ENCODE measurements around the gene LPCAT1. TPM values are rescaled to one million over a fixed set of nuclear protein-coding genes. Genes with fewer than 3 reads are reported as not detected.

The LPCAT1 gene
- total and polyA plus RNA-seq, 2 of the 4 experiments (the other 2 are of a cell fraction) = 17.7 to 33.6 TPM

DNA sequence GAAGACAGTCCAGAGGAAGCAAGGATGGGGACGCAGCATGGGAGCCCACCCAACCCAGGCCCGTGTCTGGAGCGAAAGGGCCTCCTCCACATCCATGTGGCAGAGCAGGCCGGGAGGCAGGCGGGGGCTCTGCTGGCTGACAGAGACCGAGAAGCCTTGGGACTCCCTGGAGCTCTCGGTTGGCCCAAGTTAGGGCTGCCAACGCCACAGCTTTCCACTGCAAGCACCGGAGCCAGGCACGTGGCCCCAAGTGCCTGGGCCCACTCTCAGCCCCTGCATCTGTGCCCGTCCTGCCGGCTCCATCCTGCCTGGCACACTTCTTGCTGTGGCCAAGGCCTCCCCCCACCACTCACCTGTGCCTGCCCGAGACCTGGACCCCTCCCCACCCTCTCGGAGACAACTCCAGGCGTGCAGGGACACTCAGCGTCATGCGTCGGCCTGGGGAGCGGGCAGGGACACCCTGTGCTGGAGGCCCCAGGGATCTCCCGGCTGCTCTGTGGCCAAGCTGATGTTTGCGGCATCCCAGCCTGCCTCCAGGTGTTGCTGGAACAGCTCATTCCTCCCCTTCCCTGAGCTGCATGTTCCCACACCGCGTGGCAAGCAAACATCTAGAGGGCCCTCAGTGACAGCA is 110.0 kb downstream of the LPCAT1 start:
- Histone ChIP-seq H3K4me1 (ENCODE audit: control insufficient read depth, insufficient read depth, low read length) (no peaks in the 10 kb centered on the region), H4K91ac (ENCODE audit: insufficient read depth, low read depth, low read length) (no peak overlapping the region), H3K27me3 (ENCODE audit: control insufficient read depth, insufficient read depth, low read length) (peaks cover 13% of the 10 kb centered on the region; the same call in 1 of the 2 replicates), H3K9me1 (ENCODE audit: insufficient read depth, low read length) (no peaks in the 10 kb centered on the region), H2BK20ac (ENCODE audit: low read depth, low read length) (no peak overlapping the region), H3K18ac (ENCODE audit: low read depth, low read length) (no peak overlapping the region), H3K36me3 (ENCODE audit: control insufficient read depth, insufficient read depth, low read length) (no peaks in the 10 kb centered on the region), H3K14ac (replicated peaks; ENCODE audit: low read depth, low read length) (no peak overlapping the region), H2AK5ac (ENCODE audit: low read depth, low read length) (no peak overlapping the region), H2BK15ac (ENCODE audit: low read depth, low read length) (no peak overlapping the region), H4K8ac (ENCODE audit: low read depth in 2 of 2, low read length in 2 of 2) (no peak overlapping the region), H3K4ac (ENCODE audit: low read depth, low read length) (no peak overlapping the region), H4K20me1 (ENCODE audit: insufficient read depth, low read length) (no peaks in the 10 kb centered on the region), H3K9ac (ENCODE audit: low read depth, low read length) (no peak overlapping the region), H2BK5ac (ENCODE audit: low read depth, low read length, poor library complexity, severe bottlenecking) (no peak overlapping the region), H3K9me3 (ENCODE audit: control insufficient read depth, insufficient read depth, low read length) (no peaks in the 10 kb centered on the region), H2AFZ (replicated peaks; ENCODE audit: low read length, poor library complexity) (no peak overlapping the region), H2AK9ac (replicated peaks; ENCODE audit: low read depth, low read length, poor library complexity) (no peak overlapping the region), H3K27ac (ENCODE audit: insufficient read depth, low read length) (no peak overlapping the region), H3K23ac (ENCODE audit: low read depth, low read length) (no peak overlapping the region), H4K5ac (ENCODE audit: low read depth, low read length) (no peak overlapping the region), H3K79me1 (ENCODE audit: low read depth in 1 of 2, low read length in 2 of 2) (no peaks in the 10 kb centered on the region), H2BK120ac (ENCODE audit: low read depth, low read length) (no peak overlapping the region), H3K4me2 (ENCODE audit: low read depth, low read length) (no peak overlapping the region), H3K56ac (ENCODE audit: extremely low read depth, insufficient read depth, low read length) (no peak overlapping the region), H3K4me3 (ENCODE audit: insufficient read depth, low read depth, low read length) (no peak overlapping the region)
- ChIA-PET POLR2A (ENCODE audit: unreplicated experiment) (no interaction called here), CTCF (no interaction called here)
- dilution Hi-C loops (cut with HindIII; ENCODE audit: low sequenced_read_pairs, unreplicated experiment) = no loop called here
- no peak for ATAC-seq (ENCODE audit: low read depth)
- intact Hi-C loops (cut with micrococcal nuclease) = no loop called here
- WGBS, 2 experiments (ENCODE audit: extremely low coverage in 2 of 2, insufficient read length in 1 of 2) = 65% methylated on average over 9 of the region's 23 CpGs; no CpG with 5 or more reads in 1 of the 2 experiments
- BruUV-seq (replicated peaks) = no TSS peak
- in situ Hi-C loops (cut with MboI; ENCODE audit: low sequenced_read_pairs) = no loop called here
- no peak for DNase-seq
- no peak for TF ChIP-seq SMC3 (IDR thresholded peaks at IDR 0.05; ENCODE audit: low read depth, low read length)
- TF ChIP-seq NFE2L2 (IDR thresholded peaks at IDR 0.05; ENCODE audit: low read depth, low read length) = no peak
- TF ChIP-seq CEBPB (IDR thresholded peaks at IDR 0.05; ENCODE audit: low read depth, low read length) = no peak
- TF ChIP-seq MAZ (IDR thresholded peaks at IDR 0.05; ENCODE audit: borderline replicate concordance, low read depth, low read length) = no peak
- TF ChIP-seq RCOR1 (IDR thresholded peaks at IDR 0.05; ENCODE audit: insufficient replicate concordance, low read length) = no peak
- no peak for TF ChIP-seq USF2 (IDR thresholded peaks at IDR 0.05; ENCODE audit: low read depth, low read length)

Data from IMR-90 (cell line).